Suprapubic skin (tissue), 4 donors: ENCODE measurements around the gene INS. TPM values are rescaled to one million over a fixed set of nuclear protein-coding genes. Genes with fewer than 3 reads are reported as not detected.

ENCODE experiments used
- DNase-seq, 2 donors: peaks; one replicate each; pipeline ENCODE4 v3.0.0-alpha.2; 2019; ENCODE audit warnings: low spot score in 2 of 2
- H3K27ac ChIP-seq: fragments of 200-600 bp; sonication (generic); one replicate; pipeline ENCODE4 v1.5.1; 2019
- H3K27me3 ChIP-seq: fragments of 200-600 bp; sonication (generic); one replicate; pipeline ENCODE4 v1.5.1; 2019
- H3K36me3 ChIP-seq: fragments of 200-600 bp; sonication (generic); one replicate; pipeline ENCODE4 v1.5.1; 2019
- H3K4me1 ChIP-seq: fragments of 200-600 bp; sonication (generic); one replicate; pipeline ENCODE4 v1.5.1; 2019
- H3K4me3 ChIP-seq: fragments of 200-600 bp; sonication (generic); one replicate; pipeline ENCODE4 v1.5.1; 2019; ENCODE audit warnings: mild to moderate bottlenecking
- H3K9me3 ChIP-seq: fragments of 200-600 bp; sonication (generic); one replicate; pipeline ENCODE4 v1.5.1; 2019
- EP300 ChIP-seq: sonication (generic); formaldehyde crosslinking; IDR thresholded peaks from one replicate; pipeline ENCODE4 v1.6.1; 2017; ENCODE audit warnings: antibody characterized with exemption
- POLR2A ChIP-seq, 2 donors: fragments of 450-650 bp; IDR thresholded peaks; one replicate each; pipeline ENCODE4 v1.6.1; 2017; ENCODE audit warnings: antibody characterized with exemption in 2 of 2, mild to moderate bottlenecking in 2 of 2, moderate library complexity in 2 of 2
- POLR2AphosphoS5 ChIP-seq, 3 donors: sonication (generic); formaldehyde crosslinking; IDR thresholded peaks; one replicate each; pipeline ENCODE4 v1.6.1; 2017; ENCODE audit warnings: antibody characterized with exemption in 3 of 3
- WGBS: methylation state at CpG from one replicate; pipeline ENCODE4 v1.1.5; 2018; 5-methylcytosine and 5-hydroxymethylcytosine counted together
- total RNA-seq, 4 donors: library from RNA; depleted of rRNA; stranded (reverse); fragments of >200 nt; gene quantifications; one replicate each; pipeline ENCODE4 v1.1.0, GENCODE V29; 2016
- TF ChIP-seq, protein P1 (sequence below), 2 donors: fragments of 200-600 bp in 1 of 2; fragments of 450-650 bp in 1 of 2; sonication (generic) in 1 of 2; IDR thresholded peaks; one replicate each; pipeline ENCODE4 v1.5.1; 2016 to 2019; ENCODE audit warnings: antibody characterized with exemption in 2 of 2, mild to moderate bottlenecking in 1 of 2, moderate library complexity in 1 of 2

The INS gene
- total RNA-seq, 4 donors from 2014 or later: not detected

DNA sequence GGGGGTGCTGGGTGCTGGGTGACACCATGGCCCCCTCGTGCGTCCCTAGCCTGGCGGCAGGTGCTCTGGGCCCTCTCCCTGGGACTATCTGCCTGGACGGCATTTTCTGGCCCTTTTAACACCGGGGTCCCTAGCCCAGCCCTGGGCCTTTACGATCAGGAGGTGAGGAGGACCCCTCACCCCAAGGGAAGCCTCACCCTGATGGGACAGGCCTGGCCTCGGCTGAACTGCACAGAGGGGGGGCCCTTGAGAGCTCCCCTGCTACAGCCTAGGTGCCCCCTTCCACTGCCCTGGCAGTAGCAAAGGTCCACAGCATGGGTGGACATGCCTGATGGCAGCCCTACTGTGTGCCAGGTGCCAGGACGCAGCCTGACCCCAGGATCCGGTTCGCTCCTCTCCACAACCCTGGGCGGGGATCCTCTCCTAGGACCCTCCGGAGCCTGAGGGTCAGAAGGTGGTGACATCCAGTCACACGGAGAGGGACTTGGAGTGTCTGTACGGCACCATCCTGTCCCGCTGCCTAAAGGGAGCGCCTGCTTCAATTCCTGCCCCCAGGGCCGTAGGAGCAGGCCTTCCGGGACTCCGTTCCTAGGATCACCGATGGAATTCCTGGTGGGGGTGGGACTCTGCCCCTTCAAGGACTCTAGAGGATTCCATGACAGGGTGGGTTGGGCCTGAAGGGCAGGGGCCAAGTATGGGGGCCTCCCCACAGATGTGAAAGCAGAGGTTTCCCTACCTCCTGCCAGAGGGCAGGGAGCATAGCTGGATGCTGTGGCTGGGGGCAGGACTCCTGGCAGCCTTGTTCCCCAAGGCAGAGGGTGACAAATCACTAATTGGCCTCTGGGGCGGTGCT is 43.6 kb upstream of the INS start:
- Histone ChIP-seq H3K36me3 (no peaks in the 10 kb centered on the region), H3K27me3 (peaks cover 7% of the 10 kb centered on the region), H3K27ac (no peak overlapping the region), H3K4me1 (peaks cover 33% of the 10 kb centered on the region), H3K4me3 (no peak overlapping the region), H3K9me3 (no peaks in the 10 kb centered on the region)
- TF ChIP-seq POLR2A (IDR thresholded peaks at IDR 0.05) (no peak), POLR2AphosphoS5 (IDR thresholded peaks at IDR 0.05) (no peak), EP300 (no peak)
- TF ChIP-seq, protein P1, sequence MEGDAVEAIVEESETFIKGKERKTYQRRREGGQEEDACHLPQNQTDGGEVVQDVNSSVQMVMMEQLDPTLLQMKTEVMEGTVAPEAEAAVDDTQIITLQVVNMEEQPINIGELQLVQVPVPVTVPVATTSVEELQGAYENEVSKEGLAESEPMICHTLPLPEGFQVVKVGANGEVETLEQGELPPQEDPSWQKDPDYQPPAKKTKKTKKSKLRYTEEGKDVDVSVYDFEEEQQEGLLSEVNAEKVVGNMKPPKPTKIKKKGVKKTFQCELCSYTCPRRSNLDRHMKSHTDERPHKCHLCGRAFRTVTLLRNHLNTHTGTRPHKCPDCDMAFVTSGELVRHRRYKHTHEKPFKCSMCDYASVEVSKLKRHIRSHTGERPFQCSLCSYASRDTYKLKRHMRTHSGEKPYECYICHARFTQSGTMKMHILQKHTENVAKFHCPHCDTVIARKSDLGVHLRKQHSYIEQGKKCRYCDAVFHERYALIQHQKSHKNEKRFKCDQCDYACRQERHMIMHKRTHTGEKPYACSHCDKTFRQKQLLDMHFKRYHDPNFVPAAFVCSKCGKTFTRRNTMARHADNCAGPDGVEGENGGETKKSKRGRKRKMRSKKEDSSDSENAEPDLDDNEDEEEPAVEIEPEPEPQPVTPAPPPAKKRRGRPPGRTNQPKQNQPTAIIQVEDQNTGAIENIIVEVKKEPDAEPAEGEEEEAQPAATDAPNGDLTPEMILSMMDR (IDR thresholded peaks at IDR 0.05): no peak
- peak; percentile 57 to 60 for DNase-seq
- WGBS: 87% methylated on average over 17 of the region's 21 CpGs

DNA sequence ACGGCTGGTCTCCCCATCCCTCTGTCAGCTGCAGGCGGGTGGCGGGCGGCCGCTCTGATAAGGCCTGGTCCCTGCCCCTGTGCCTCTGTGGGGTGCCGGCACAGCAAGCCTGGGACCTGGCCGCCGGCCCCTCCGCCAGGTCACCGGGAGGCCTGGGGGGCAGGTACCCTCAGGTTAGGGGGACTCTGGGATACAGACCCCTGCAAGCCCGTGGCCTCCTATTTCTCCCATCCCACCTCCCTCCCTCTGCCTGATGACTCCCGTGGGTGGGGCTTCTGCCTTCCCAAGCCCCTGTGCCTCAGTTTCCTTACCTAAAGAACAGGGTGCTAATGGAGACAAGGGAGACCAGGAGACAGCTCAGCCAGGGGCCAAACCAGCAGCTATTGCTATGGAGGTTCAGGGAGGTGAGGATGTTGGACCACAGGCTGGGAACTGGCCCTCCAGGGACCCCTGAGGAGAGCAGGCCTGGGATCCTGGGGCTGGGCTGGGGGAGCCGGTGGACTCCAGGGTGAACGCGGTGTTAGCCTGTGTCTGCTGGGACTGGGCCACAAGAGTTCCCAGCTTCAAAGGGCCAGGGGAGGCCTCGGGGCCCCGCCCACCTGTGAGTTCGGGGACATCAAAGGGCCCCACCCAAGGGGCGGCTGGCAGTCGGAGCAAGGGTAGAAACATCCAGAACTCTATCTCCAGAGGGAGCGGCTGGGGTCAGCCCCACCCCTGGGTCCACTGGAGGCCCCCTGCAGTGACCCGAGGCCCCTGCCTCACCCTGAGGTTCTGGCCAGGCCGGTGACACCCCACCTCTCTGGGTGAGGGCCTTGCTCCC is 42.6 kb upstream of the INS start:
- WGBS: 75% methylated on average over 7 of the region's 23 CpGs

DNA sequence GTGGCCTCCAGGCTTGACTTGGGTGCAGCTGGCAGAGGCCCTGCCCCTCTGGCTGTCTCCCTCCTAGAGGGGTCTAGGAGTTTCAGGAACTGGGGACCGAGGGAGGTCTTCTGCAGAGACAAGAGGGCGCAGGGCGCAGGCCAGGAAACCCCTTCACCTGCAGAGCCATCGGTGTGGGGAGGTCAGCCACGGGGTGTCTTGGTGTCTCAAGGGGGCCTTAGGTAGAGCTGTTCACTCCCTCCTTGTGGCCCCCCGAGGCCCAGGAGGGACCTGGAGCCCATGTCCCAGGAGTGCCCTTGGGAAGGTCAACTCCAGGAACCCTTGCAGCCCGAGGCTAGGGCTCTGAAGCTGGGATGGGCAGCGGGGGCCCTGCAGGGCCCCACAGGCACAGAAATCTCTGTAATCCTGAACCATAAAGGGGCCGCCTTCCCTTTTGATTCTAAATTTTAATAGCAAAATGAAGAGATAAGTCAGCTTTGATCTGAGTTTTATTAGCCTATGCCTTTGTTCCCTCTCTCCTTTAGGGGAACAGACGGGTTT is 42.0 kb upstream of the INS start:
- WGBS: 65% methylated on average over 5 of the region's 10 CpGs

More for the DNA sequence above, 42.6 kb upstream of the INS start:
- Histone ChIP-seq H3K36me3 (no peaks in the 10 kb centered on the region), H3K4me1 (peaks cover 28% of the 10 kb centered on the region), H3K27ac (no peak overlapping the region), H3K27me3 (no peaks in the 10 kb centered on the region), H3K9me3 (no peaks in the 10 kb centered on the region), H3K4me3 (no peak overlapping the region)
- DNase-seq: peak; percentile 61 to 67
- TF ChIP-seq EP300 (no peak), POLR2A (IDR thresholded peaks at IDR 0.05) (no peak), POLR2AphosphoS5 (IDR thresholded peaks at IDR 0.05) (no peak)
- TF ChIP-seq, protein P1 (IDR thresholded peaks at IDR 0.05): no peak

DNA sequence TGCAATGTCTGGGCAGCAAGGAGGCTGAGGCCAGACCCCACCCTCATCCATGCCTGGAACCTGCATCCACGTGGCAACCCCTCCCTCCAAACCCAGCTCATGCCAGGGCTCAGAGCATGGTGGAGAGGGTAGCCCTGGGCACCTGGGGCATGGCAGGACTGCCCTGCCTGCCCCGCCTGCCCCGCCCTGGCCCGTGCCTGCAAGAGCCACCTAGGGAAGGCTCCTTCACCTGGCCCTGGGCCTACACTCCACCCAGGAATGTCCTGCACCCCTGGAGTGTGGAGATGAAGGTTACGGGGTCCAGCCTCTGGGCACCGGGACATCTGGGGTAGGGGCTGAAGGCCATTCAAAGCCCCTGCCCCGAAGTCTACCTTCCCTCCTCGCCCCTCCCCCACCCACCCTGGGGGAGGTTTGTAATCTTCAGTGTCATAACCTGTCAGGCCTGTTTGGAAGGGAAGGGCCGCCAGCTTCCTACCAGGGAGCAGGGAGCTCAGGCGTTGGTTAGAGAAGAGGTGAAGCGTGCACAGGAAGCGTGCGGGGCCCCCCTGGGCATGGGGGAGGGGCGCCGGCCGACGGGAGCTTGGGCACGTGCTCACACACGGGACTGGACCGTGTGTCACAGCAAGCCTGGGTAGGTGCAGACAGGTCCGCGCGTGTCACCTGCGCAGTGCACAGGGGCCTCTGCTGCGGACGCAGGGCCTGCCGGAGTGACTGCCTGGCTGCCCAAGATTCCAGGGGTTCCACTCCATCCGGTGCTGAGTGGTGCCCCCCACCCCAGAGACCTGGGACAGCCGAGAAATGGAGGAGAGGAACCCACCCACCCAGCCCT is 41.3 kb upstream of the INS start:
- Histone ChIP-seq H3K9me3 (no peaks in the 10 kb centered on the region), H3K36me3 (no peaks in the 10 kb centered on the region), H3K27ac (peak overlapping the region; percentile 43), H3K4me1 (peaks cover 22% of the 10 kb centered on the region), H3K27me3 (no peaks in the 10 kb centered on the region), H3K4me3 (no peak overlapping the region)
- peak in 1 of 2 donors; percentile 87 for DNase-seq
- peak in 2 of 3 donors; percentile 37 to 90 for TF ChIP-seq POLR2AphosphoS5 (IDR thresholded peaks at IDR 0.05)
- TF ChIP-seq, protein P1 (IDR thresholded peaks at IDR 0.05): no peak
- WGBS: 31% methylated on average over 12 of the region's 29 CpGs

More for the DNA sequence above, 42.0 kb upstream of the INS start:
- peak in 1 of 2 donors; percentile 55 for DNase-seq
- Histone ChIP-seq H3K9me3 (no peaks in the 10 kb centered on the region), H3K27ac (peak overlapping the region; percentile 43), H3K27me3 (no peaks in the 10 kb centered on the region), H3K4me3 (no peak overlapping the region), H3K36me3 (no peaks in the 10 kb centered on the region), H3K4me1 (peaks cover 22% of the 10 kb centered on the region)
- no peak for TF ChIP-seq EP300
- TF ChIP-seq, protein P1 (IDR thresholded peaks at IDR 0.05): no peak
- no peak for TF ChIP-seq POLR2AphosphoS5 (IDR thresholded peaks at IDR 0.05)
- TF ChIP-seq POLR2A (IDR thresholded peaks at IDR 0.05): no peak
